DMS114 treated with DMSO at 0.1 percent for 48 hours (cell line): ENCODE measurements around the gene EMX2.

ENCODE experiments used
- DNase-seq: peaks from one replicate; lab custom pipeline; 2025; ENCODE audit not compliant: unreplicated experiment; lab: John Stamatoyannopoulos, UW

Gene EMX2

DNA sequence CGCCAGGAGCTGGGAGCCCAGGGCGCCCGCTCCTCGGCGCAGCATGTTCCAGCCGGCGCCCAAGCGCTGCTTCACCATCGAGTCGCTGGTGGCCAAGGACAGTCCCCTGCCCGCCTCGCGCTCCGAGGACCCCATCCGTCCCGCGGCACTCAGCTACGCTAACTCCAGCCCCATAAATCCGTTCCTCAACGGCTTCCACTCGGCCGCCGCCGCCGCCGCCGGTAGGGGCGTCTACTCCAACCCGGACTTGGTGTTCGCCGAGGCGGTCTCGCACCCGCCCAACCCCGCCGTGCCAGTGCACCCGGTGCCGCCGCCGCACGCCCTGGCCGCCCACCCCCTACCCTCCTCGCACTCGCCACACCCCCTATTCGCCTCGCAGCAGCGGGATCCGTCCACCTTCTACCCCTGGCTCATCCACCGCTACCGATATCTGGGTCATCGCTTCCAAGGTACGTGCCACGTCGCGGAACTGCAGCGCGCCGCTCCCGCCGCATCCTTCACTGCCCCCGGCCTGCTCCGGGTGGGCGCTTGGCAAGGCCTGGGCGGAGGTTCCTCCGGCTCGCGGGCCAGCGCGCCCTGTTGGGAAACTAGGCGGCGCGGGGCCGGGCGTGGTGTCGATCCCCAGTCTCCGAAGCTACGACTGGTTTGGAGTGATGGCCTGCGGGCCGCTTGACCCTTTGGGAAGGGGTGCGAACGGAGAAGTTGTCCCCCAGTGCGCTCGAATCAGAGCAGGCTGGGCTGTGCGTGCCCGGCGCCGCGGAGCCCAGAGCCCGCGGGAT is 868 bp downstream of the EMX2 start:
- DNase-seq, result peak; percentile 33

- peak; percentile 22 for DNase-seq
These were observed 1.6 kb downstream of the EMX2 start for GRCh38 chr10:117544004-117544701.

DNA sequence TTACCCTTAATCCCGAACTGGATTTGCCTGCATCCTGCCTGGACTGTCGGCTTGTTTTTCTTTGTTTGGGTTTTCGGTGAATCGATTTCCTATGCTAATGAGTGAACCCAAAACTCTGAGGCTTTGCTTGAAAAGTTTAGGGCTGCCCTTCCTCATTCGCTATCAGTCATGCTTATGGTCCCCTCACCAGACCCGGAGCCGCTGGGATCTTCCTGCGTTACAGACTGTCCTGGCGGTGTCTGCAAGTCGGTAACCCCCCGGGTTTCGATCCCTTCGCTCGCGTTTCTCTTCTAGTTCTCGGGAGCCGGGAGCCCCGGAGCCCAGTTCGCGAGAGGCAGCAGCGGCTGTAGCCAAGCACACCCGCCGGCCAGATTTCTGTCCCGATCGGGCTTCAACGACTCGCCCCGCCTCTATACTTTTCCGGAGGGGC is 2.2 kb downstream of the EMX2 start:
- no peak for DNase-seq

DNA sequence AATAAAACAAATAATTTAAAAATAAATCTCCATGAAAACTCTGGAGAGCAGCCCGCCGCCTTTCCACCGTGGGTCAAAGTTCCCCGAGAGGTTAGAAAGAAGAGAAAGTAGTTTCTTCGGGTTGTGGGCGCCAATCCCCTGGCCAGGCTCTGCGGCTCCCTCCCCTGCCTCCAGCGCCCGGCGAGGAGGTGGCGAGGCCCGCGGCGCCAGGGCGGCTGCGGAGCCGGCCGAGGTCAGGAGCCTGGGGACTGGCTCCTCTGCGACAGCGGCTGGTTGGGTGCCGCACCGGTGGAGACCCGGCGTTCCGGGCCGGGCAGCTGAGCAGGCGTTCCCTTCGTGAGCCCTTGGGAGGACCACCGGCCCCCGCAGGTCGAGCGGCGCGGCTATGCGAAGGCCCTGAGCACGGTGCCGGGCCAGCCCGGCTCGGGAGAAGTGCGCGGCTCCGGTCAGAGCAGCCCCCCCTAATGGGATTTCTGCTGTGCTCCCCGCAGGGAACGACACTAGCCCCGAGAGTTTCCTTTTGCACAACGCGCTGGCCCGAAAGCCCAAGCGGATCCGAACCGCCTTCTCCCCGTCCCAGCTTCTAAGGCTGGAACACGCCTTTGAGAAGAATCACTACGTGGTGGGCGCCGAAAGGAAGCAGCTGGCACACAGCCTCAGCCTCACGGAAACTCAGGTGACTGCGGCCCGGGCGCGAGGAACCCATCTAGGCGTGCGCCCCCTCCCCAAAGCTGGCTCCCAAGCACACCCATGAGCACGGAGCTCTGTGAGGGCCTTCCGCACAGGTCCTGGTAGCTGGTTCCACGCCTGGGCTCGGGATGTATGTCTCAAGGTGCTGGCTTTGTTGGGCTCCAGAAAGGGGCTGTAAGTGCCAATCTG is 2.8 kb downstream of the EMX2 start:
- no peak for DNase-seq

GRCh38 chr10:117546020-117546580 is 3.6 kb downstream of the EMX2 start:
- no peak for DNase-seq

DNA sequence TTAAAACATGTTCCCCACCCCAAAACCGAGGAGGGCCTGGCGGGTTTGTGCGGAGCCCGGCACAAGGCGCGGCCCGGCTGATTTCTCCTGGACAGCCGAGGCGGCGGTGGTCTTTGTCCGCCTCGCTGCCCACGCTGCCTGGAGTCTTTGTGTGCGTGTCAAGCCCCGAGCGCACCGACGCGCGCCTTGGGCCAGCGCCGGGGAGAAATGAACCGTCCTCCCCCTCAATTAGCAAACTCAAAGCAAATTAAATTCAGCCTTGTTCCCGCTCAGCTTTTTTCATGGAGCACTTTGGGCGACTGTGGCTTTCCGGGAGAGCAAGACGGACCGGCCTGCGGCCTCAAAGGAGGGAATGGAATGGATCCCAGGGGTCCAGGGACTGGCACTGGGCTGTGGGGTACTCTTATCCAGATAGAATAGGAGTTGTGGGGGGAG is 4.1 kb downstream of the EMX2 start:
- DNase-seq, result no peak

DNA sequence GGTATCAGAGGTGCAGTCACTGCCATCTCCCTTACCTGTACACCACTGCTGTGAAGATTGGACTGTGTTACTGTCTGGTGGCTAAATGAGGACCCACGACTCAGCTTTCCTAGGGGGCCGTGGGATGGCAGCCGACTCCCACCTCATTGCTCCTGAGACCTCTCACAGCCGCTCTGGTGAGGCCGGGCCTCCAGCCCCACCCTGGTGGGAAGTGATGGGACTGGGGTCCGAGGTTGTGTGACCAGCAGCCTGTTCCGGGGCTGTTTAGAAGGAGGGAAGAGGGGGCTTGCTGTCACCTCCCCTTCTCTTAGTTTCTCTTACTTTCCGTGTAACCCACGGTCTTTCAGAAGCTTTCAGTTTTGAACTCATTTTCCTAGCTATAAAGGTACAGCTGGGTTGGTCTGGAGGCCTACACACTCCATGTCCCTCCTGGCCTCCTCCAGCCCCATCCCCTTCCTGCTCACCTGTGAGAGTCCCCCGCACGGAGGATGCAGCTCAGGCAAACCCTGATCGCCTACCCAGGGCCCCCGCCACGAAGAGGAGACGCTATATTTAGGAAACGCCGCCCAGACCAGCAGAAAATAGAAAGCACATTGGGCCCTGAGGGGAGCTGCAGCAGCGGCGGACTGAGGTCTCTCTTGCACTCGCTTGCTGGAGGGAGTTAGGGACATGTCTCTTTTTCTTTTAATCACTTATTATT is 4.6 kb downstream of the EMX2 start:
- DNase-seq, result no peak

DNA sequence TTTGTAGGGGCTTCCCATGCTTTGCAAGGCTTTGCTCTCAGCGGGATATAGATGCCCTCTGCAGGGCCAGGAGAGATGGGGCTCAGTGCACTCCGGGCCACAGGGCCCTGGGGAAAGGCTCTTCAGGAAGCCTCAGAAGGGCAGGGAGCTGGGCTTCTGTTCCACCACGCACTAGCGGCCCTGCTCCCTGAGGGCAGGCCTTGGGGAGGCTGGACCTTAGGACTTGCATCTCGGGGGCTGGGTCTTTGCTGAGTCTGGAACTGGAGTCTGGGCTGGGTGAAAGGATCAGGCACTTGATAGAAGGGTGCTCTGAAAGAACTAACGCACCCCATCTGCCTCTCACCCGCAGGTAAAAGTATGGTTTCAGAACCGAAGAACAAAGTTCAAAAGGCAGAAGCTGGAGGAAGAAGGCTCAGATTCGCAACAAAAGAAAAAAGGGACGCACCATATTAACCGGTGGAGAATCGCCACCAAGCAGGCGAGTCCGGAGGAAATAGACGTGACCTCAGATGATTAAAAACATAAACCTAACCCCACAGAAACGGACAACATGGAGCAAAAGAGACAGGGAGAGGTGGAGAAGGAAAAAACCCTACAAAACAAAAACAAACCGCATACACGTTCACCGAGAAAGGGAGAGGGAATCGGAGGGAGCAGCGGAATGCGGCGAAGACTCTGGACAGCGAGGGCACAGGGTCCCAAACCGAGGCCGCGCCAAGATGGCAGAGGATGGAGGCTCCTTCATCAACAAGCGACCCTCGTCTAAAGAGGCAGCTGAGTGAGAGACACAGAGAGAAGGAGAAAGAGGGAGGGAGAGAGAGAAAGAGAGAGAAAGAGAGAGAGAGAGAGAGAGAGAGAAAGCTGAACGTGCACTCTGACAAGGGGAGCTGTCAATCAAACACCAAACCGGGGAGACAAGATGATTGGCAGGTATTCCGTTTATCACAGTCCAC is 5.4 kb downstream of the EMX2 start:
- DNase-seq, result no peak

DNA sequence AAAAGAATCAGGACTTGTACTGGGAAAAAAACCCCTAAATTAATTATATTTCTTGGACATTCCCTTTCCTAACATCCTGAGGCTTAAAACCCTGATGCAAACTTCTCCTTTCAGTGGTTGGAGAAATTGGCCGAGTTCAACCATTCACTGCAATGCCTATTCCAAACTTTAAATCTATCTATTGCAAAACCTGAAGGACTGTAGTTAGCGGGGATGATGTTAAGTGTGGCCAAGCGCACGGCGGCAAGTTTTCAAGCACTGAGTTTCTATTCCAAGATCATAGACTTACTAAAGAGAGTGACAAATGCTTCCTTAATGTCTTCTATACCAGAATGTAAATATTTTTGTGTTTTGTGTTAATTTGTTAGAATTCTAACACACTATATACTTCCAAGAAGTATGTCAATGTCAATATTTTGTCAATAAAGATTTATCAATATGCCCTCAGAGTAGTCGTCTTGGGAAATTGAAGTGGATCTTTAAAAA is 6.6 kb downstream of the EMX2 start:
- no peak for DNase-seq

- DNase-seq, result no peak
These were observed 7.5 kb downstream of the EMX2 start for GRCh38 chr10:117550076-117550475.

DNA sequence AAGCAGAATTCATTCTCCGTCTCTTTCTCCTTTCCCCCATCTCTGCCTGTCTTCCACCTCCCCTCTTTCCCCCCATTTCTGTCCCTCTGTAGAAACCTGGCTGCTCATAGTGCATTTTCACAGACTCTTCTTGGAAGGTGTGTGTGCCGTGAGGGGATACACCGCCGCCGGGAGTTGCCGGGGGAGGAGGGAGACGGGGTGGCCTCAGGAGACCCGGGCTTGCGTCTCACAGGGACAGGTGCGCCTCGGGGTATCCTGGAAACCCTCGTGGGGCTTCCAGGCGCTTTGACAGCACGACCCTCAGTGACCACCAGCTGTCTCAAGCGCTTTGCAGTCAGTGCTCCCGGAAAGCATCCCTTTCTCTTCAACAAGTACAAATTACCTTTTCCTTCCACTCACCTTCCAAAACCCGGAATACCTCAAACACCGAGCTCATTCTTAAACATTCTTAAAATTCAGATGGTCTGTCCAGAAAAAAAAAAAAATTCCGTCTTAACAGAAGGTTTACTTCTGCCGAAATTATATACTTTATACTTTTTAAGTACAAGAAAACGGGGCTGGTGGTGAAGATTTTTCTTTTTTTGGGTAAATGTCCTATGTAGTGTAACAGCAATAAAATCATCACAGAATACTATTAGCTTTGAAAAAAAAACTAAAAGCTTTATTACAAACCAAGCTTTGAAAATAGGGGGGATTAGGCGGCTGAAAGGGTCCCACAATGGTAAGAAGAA is 8.2 kb downstream of the EMX2 start:
- DNase-seq, result no peak

DNA sequence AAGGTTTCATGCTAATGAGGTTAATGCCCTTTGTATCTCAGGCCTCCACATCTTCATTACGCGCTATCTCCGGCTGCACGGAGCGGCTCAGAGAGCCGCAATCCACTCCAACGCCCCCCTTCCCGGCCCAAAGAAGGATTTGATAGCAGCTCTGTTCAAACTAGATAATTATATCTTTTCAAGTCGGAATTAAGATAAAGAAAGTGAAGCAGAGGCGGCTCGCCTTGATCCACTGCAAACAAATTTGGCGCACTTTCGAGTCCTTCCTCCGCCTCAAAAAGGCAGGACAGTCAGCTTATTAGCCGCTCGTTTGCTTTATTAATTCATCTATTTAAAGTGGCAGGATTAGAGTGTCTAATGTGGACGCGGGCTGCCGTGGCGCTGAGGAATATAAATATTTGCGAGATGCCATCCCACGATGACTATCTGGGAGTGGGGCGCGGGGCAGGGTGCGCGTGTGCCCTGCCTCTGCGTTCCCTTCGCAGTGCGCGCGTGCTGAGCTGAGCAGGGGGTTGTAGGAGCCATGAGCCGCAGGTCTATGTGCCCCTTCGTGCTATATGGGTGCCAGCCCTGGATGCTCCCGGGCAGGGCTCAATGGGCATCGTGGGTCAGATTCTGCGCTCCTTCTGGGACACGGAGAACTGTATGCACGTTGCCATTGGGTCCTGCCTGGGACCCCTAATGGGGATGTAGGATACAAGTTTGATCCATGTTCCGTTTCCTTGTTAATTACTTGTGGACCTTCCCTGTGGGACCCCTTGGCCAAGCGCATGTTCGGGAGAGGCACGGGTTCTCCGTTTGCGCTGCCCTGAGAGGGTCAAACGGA is 9.0 kb downstream of the EMX2 start:
- DNase-seq, result no peak

DNA sequence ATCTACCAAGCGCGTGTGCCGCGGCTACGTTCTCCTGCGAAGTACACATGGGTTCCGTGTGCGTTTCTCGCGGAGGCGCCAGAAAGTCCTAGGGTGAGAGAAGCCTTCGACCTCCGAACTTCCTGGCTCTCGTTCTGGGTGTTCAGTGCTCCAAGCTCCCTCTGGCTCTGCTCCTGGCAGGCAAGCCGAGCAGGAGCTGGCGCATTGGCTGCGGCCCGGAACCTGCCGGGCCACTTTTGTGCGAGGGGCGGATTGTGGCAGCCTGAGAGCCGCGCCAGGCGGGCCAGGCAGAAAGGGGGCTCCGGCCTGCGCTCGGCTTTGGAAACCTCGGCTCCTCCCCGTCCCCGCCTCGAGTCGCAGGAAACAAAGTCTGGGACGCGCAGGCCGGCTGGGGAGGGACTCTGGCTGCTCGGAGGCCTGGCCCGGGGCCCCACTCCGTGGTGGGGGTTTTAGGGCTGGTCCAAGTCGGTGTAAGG is 9.6 kb downstream of the EMX2 start:
- no peak for DNase-seq

DNA sequence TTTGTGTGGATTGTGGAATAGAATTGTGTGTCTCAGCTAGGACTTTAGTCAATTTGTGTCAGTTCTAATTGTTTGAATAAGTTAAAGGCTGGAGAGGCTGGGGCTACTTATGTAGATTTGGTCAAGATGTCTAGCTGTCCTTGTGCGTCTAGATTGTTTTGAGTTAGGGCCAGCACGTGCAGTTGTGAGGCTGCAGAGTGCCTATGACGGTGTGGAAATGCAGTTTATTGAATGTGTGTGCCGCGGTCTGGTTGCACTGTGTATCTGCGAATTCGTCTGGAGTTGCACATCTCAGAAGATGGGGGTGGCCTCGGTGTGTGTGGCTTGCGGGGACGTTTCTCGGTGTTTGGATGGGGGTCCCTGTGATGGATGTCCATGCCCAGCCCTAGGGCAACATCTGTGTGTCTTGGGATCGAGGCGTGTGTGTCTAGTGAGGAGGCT is 10.2 kb downstream of the EMX2 start:
- no peak for DNase-seq

DNA sequence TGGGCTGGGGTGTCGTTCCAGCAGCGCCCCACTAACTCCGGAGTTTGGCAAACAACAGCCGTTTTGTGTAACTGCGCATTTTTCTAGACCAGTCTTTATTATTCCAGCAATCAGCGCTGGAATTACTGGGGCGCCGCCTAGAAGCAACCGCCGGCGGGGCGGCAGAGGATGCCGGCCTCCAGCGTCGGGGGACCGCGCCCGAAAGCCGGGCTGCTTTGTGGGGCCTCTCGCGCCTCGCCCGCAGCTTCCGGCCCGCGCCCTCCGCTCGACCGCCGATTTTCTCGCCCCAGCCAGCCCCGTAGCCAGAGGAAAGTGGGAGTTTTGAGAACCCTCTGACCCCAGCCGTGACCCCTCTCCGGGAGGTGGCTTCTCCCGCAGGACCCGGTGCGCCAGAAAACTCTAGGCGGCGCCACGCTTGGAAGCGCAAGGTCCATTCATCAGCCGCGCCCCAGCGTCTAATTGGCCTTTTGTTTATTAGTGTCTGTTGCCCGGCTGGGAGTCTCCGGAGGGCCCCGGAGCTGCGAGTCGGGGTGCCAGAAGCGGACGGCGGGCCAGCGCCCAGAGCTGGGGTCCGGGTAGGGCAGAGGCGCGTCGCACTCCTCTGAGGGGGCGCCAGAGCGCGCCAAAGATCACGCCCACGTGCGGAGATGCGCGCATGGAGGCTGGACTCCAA is 10.7 kb downstream of the EMX2 start:
- no peak for DNase-seq

DNA sequence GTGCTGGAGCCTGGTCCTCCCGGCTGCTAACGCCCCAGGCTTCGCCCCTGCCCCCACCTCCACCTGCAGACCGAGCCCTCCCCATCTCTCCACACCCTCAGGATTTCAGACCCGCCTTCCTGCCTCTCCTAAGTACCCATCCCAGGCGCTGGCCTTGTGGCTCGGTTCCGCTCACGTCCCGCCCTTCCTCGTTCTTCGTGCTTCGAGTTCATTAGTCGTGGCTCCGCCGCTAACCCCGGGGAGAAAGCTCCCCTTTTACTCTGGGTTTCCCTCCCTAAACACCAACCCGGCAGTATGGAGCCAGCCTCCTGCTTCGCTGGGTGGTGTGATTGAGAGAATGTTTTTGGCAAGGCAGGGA is 11.2 kb downstream of the EMX2 start:
- no peak for DNase-seq

- no peak for DNase-seq
These were observed 11.8 kb downstream of the EMX2 start for GRCh38 chr10:117554241-117554814.
